Keratinocyte (primary cell): Measurements from ENCODE around the gene TBXAS1.

ENCODE experiments used
- CTCF ChIP-seq, 3 experiments: IDR thresholded peaks in 1 of 3; conservative IDR thresholded peaks in 1 of 3; optimal IDR thresholded peaks in 1 of 3; 2 replicates in 2 of 3; 3 replicates in 1 of 3; pipeline versions ENCODE3 to v1.5.1; 2011; ENCODE audit warnings: low read length in 3 of 3, mild to moderate bottlenecking in 3 of 3, moderate library complexity in 2 of 3, control low read depth in 1 of 3, inconsistent platforms in 1 of 3; ENCODE audit not compliant: insufficient read depth in 2 of 3; ENCODE audit errors: extremely low read depth in 1 of 3
- EZH2 ChIP-seq: IDR thresholded peaks from one replicate; pipeline ENCODE4 v1.6.1; 2012; ENCODE audit warnings: inconsistent platforms, mild to moderate bottlenecking, low read length, moderate library complexity

- TF ChIP-seq CTCF (optimal IDR thresholded peaks at IDR 0.05 in 1 of 3, IDR thresholded peaks at IDR 0.05 in 1 of 3, conservative IDR thresholded peaks at IDR 0.05 in 1 of 3; ENCODE audit: extremely low read depth in 1 of 3, insufficient read depth in 2 of 3, low read length in 3 of 3) (no peak), EZH2 (no peak)
Observed at GRCh38 chr7:139870380-139870779, 41.3 kb downstream of the TBXAS1 start.
